Lung (tissue), 12 donors: ENCODE results near the gene ALKBH3. TPM values are rescaled to one million over a fixed set of nuclear protein-coding genes. Genes with fewer than 3 reads are reported as not detected.
A peak's percentile ranks its signal among the peaks of the same experiment; 100 is the strongest.

ENCODE experiments used
- ATAC-seq: fragments of 200-7000 bp; cut with Tn5 transposase; one replicate; pipeline ENCODE4 v1.9.1; 2020; ENCODE audit warnings: moderate number of reproducible peaks; ENCODE audit not compliant: insufficient read depth, low FRiP score
- DNase-seq, 3 donors: peaks; one replicate each; pipeline ENCODE4 v3.0.0-alpha.2; 2013 to 2017
- H3K27ac ChIP-seq, 2 donors: one replicate each; pipeline ENCODE4 v1.5.1; 2013; ENCODE audit warnings: mild to moderate bottlenecking in 2 of 2, moderate library complexity in 2 of 2, control low read depth in 1 of 2, inconsistent platforms in 1 of 2, low read depth in 1 of 2, low read length in 1 of 2
- H3K27me3 ChIP-seq, 3 donors: one replicate each; pipeline ENCODE4 v1.5.1; 2013; ENCODE audit warnings: low read length in 2 of 3; ENCODE audit not compliant: control insufficient read depth in 3 of 3, insufficient read depth in 3 of 3
- H3K36me3 ChIP-seq, 4 donors: one replicate each; pipeline ENCODE4 v1.5.1; 2013; ENCODE audit warnings: low read length in 4 of 4, mild to moderate bottlenecking in 1 of 4, moderate library complexity in 1 of 4; ENCODE audit not compliant: control insufficient read depth in 4 of 4, insufficient read depth in 4 of 4
- H3K4me1 ChIP-seq, 5 donors: one replicate each; pipeline ENCODE4 v1.5.1; 2013; ENCODE audit warnings: low read length in 5 of 5, mild to moderate bottlenecking in 2 of 5, moderate library complexity in 1 of 5; ENCODE audit not compliant: control insufficient read depth in 5 of 5, insufficient read depth in 5 of 5
- H3K4me3 ChIP-seq: one replicate; pipeline ENCODE4 v1.5.1; 2013; ENCODE audit warnings: mild to moderate bottlenecking, control low read depth, moderate library complexity
- H3K9ac ChIP-seq, 2 donors: one replicate each; pipeline ENCODE4 v1.5.1; 2013; ENCODE audit warnings: low read length in 2 of 2, control low read depth in 1 of 2; ENCODE audit not compliant: insufficient read depth in 1 of 2
- H3K9me3 ChIP-seq, 4 donors: one replicate each; pipeline ENCODE4 v1.5.1; 2013; ENCODE audit warnings: low read length in 3 of 4, mild to moderate bottlenecking in 1 of 4, moderate library complexity in 1 of 4; ENCODE audit not compliant: control insufficient read depth in 4 of 4, insufficient read depth in 3 of 4
- WGBS, 2 donors: extraction: QIAGEN DNeasy Blood & Tissue Kit; methylation state at CpG; one replicate each; pipeline ENCODE4 v1.1.7; 2013; 5-methylcytosine and 5-hydroxymethylcytosine counted together
- polyA plus RNA-seq, 2 donors: library from polyadenylated mRNA; stranded (reverse); fragments of 200-250 nt; gene quantifications; one replicate each; pipeline ENCODE4 v1.2.1, GENCODE V29; 2013
- total RNA-seq, 2 donors: library from RNA; depleted of rRNA in 1 of 2; stranded (reverse); fragments of >200 nt in 1 of 2; gene quantifications; one replicate each; pipeline ENCODE4 v1.2.1, GENCODE V29; 2014 to 2021
- TF ChIP-seq, protein P1 (sequence below): IDR thresholded peaks from 2 replicates; pipeline ENCODE4 v1.5.1; 2012; ENCODE audit warnings: mild to moderate bottlenecking; ENCODE audit errors: control extremely low read depth, extremely low read depth
- donor health status: control.
- donor health status: control.
- donor health status: Bipolar disorder and iron deficiency.
- donor health status: healthy.
- donor health status: DM: yes; HTN: yes; CAD: no.

Gene ALKBH3
- total and polyA plus RNA-seq, 4 donors = 22.6 to 43.7 (median 33.2) TPM

GRCh38 chr11:43942662-43943371 lies 62.2 kb downstream of the ALKBH3 start:
- H3K4me3 ChIP-seq = peak overlapping the region; percentile 88
- DNase-seq (peak; percentile 73 to 76 (median 75)), ATAC-seq (no peak)
- TF ChIP-seq, protein P1, sequence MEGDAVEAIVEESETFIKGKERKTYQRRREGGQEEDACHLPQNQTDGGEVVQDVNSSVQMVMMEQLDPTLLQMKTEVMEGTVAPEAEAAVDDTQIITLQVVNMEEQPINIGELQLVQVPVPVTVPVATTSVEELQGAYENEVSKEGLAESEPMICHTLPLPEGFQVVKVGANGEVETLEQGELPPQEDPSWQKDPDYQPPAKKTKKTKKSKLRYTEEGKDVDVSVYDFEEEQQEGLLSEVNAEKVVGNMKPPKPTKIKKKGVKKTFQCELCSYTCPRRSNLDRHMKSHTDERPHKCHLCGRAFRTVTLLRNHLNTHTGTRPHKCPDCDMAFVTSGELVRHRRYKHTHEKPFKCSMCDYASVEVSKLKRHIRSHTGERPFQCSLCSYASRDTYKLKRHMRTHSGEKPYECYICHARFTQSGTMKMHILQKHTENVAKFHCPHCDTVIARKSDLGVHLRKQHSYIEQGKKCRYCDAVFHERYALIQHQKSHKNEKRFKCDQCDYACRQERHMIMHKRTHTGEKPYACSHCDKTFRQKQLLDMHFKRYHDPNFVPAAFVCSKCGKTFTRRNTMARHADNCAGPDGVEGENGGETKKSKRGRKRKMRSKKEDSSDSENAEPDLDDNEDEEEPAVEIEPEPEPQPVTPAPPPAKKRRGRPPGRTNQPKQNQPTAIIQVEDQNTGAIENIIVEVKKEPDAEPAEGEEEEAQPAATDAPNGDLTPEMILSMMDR = no peak
- H3K27ac ChIP-seq = peak overlapping the region; percentile 38 to 93
- H3K9ac ChIP-seq = peak overlapping the region; percentile 46 to 90
- peaks cover 0 to 9% (median 2%) of the 10 kb centered on the region in 4 donors for H3K36me3 ChIP-seq
- 1% methylated on average over 50 to 94 of the region's 94 CpGs for WGBS, 2 donors
- peaks cover 0 to 2% (median 0%) of the 10 kb centered on the region in 4 donors for H3K9me3 ChIP-seq
- peaks cover 0 to 29% (median 6%) of the 10 kb centered on the region in 5 donors for H3K4me1 ChIP-seq
- H3K27me3 ChIP-seq = peaks cover 0 to 2% (median 0%) of the 10 kb centered on the region in 3 donors

DNA sequence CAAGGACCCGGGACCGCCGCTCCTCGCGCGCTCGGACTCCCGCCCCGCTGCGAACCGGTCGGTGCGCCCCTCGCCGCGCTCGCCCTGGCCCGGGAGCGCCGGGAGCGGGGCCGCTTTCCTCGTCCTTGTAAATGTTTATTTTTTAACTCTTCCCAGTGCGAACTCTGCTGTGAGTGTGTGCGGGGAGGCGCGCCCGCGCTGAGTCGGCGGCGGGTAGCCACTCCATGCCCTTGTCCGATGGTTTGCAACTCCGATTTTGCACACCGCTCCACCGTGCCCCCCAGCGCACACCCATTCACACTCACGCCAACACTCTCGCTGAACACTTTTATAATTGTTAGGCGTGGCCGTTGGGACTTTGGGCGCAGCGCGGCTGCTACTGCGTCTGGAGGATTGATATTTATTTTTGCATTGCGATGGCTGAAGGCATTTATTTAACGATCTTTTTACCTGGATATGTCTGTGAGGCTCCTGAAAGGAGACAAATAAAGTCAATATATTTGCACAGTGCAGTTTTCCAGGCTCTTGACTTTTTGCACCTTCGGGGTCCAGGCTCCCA lies 62.8 kb downstream of the ALKBH3 start:
- peak overlapping the region; percentile 37 to 79 for H3K9ac ChIP-seq

DNA sequence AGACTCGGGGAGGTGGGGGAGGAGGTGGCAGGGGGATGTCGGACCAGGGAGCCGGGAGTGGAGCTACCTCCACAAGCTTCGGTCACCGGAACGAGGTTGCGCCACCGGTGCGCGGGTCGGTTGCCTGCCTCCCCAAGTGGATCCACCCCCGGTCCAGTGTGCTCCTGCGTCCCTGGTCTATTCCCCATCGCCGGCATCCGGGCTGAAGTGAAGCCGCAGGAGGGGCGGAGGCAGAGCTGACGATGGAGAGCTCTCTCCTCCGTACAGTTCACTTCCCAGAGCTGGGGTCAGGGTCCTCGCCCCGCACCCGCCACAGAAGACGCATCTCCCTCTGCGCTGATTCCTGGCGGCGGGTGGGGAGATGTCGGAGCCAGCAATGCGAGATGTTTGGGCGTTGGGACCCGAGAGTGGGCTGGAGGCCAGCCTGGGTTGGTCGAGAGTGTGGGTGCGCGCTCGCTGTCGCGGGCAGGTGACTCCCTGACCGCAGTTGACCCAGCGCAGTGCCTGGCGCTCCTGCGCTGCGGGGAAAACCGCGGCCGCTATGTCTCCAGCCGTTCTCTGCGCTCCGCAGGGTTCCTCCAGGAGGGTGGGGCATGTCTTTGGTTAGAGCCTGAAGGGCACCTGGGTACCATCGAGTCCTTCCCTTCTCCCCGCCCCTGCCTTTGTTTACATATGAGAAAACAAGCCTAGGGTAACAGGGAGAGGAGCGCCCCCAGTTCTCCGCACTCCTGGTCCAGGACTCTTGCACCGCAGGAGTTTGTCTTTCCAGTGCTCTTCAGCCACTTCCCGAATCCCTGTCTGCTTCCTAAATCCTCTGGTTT lies 63.5 kb downstream of the ALKBH3 start:
- ATAC-seq = no peak
- 2 to 3% methylated on average over 54 of the region's 54 CpGs for WGBS, 2 donors
- peaks cover 0 to 2% (median 0%) of the 10 kb centered on the region in 4 donors for H3K9me3 ChIP-seq

More for the DNA sequence above, 62.8 kb downstream of the ALKBH3 start:
- peak in 2 of 3 donors; percentile 60 to 62 for DNase-seq
- no peak for ATAC-seq
- Histone ChIP-seq H3K27me3 (peaks cover 0 to 2% (median 0%) of the 10 kb centered on the region in 3 donors), H3K36me3 (peaks cover 0 to 9% (median 2%) of the 10 kb centered on the region in 4 donors), H3K27ac (peak overlapping the region; percentile 38 to 93), H3K4me1 (peaks cover 0 to 32% (median 8%) of the 10 kb centered on the region in 5 donors), H3K9me3 (peaks cover 0 to 2% (median 0%) of the 10 kb centered on the region in 4 donors), H3K4me3 (peak overlapping the region; percentile 88)
- TF ChIP-seq, protein P1 = no peak
- 1% methylated on average over 46 to 48 of the region's 48 CpGs for WGBS, 2 donors

More for the DNA sequence above, 63.5 kb downstream of the ALKBH3 start:
- Histone ChIP-seq H3K9ac (peak overlapping the region; percentile 37 to 79), H3K4me3 (peak overlapping the region; percentile 88), H3K27me3 (peaks cover 0 to 2% (median 0%) of the 10 kb centered on the region in 3 donors), H3K36me3 (peaks cover 0 to 9% (median 2%) of the 10 kb centered on the region in 4 donors), H3K4me1 (peaks cover 0 to 32% (median 8%) of the 10 kb centered on the region in 5 donors), H3K27ac (peak overlapping the region in 1 of 2 donors; percentile 43)
- DNase-seq = peak in 1 of 3 donors; percentile 35
- TF ChIP-seq, protein P1 = no peak
